GM12801 (cell line): Measurements from ENCODE around the gene FBXO17.

Source experiments
- CTCF ChIP-seq: IDR thresholded peaks from one replicate; pipeline ENCODE4 v1.5.1; 2011; ENCODE audit warnings: control low read depth; ENCODE audit not compliant: insufficient read length; ENCODE audit errors: extremely low read depth

Gene FBXO17

DNA sequence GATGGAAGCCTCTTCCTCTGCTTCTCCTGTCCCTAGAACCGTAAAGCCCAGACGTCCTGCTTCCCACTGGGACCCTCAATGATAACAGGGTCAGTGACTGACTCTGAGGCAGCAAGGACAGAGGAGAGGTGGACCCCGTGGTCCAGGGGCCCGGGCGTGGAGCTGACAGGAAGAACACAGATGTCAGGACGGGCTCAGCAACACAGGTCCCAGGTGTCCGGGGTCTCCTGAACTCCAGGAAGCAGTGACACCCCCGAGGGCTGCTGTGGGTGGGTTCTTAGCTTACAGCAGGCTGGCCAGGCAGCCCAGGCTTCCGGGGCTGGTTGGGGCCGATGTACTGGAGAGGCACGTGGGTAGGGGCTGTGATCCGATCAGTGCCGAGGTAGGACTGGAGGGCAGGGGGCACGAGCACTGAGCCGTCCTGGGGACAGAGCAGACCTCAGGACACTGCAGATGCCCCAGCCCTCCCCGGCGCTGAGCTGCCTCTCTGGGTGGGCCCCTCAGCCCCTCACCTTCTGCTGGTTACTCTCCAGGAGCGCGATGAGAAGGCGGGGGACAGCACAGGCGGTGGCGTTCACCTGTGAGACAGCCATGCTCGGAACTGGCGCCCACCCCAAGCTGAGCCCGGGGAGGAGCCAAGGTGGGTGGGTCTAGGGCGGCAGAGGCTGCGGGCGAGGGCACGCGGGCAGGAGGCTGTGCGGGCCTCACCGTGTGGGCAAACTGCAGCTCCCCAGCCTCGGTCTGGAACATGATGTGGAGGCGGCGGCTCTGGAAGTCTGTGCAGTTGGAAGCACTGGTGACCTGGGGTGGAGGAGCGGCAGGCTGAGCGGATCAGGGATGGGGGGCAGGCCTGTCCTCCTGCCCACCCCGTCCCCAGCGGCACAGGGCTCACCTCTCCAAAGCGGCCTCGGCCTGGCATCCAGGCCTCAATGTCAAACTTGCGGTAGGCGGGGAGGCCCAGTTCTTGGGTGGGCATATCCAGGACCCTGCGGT lies 59.9 kb downstream of the FBXO17 start:
- no peak for TF ChIP-seq CTCF

DNA sequence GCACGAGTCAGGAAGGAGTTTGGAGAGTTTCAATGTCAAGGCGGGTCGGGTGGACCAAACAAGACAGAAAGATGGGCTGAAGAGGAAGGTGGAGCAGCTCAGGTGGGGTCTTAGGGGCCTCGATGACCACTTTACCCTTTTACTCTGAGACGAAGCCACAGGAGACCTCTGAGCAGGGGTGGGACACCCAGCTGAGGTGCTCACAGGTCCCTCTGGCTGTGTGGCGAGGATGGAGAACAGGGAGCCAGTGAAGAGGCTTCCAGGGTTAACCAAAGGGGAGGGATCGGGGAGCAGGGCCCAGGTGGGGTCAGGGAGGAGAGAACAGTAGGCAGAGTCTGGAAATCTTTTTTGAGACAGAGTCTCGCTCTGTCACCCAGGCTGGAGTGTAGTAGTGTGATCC lies 61.6 kb downstream of the FBXO17 start:
- TF ChIP-seq CTCF = no peak

- no peak for TF ChIP-seq CTCF
Observed at GRCh38 chr19:38912600-38913514, 62.7 kb downstream of the FBXO17 start.

- TF ChIP-seq CTCF = no peak
Observed at GRCh38 chr19:38911388-38912001, 64.0 kb downstream of the FBXO17 start.

DNA sequence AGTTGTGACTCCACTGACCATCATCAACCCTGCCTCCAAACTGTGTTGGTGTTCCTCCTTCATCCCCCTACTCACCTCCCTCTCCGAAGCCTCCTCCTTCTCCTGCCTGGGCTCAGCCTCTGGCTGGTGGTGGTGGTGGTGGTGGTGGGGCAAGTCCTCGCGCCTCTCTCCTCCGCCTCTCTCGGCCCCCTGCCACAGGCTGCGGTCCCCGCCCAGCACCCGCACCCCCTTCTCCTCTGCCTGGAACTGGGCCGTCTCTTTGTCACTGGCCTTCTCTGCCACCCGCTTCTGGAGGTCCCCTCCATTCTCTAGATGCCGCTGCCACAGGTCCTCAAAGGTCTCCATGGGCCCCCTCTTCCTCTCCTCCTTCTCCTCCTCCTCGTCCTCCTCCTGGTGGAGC lies 65.1 kb downstream of the FBXO17 start:
- TF ChIP-seq CTCF = no peak

DNA sequence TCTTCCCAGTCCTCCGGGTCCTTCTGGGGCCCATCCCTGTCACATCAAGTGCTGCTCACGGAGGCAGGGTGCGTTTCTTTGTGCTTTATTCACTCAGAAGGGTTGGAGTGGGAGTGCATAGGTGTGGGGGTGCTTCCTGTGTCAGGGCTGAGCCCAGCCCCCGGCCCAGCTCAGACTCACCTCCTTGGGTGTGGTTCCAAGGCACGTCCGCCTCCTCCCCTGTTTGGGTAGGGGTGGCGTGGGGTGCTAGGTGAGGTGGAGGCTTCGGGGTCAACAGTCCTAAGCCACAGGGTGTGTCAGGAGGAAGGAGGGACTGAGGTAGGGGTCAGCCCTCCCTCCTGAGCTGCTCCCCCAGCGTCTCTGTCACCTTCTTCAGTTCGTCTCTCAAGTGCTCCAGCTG lies 66.6 kb downstream of the FBXO17 start:
- TF ChIP-seq CTCF = no peak

DNA sequence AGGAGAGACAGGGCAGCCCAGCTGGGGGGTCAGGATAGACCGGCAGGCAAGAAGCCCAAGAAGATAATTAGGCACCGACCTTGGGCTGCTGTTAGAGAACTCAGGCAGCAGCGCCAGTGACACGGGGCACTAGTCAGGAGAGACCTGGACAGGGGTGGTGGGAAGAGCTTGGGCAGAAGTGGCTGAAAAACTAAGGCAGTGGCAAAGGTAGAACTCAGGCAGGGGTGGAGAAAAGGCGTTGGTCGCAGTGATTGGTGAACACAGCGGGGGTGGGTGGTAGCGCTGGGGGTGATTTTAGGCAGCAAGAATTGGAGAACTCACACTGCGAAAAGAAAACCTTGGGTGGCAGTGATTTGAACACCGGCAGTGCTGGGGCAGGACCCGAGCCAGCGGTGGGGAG lies 67.9 kb downstream of the FBXO17 start:
- no peak for TF ChIP-seq CTCF
